Effector memory CD8-positive, alpha-beta T cell (primary cell): ENCODE measurements around the gene FMC1.
"Not testable (repeated sequence)": the region's sequence is repeated elsewhere in the genome, so short reads cannot be mapped to it uniquely, and the experiment has no call there.

Experiments
- ATAC-seq: fragments of 150-1000 bp; cut with Tn5 transposase; replicated peaks from 2 replicates; pipeline ENCODE4 v1.10.0; 2021; ENCODE audit warnings: mild to moderate bottlenecking, moderate library complexity
- DNase-seq, 3 experiments: peaks; one replicate each; pipeline ENCODE4 v3.0.0; 2021
- H3K27ac Mint-ChIP-seq, 2 donors: one replicate each; pipeline ENCODE4 v1.8.0; 2022; ENCODE audit warnings: mild to moderate bottlenecking in 2 of 2, mixed read lengths in 2 of 2, moderate library complexity in 2 of 2
- H3K27me3 Mint-ChIP-seq, 2 donors: one replicate each; pipeline ENCODE4 v1.8.0; 2022; ENCODE audit warnings: mixed read lengths in 2 of 2
- H3K36me3 Mint-ChIP-seq: one replicate; pipeline ENCODE4 v1.8.0; 2022; ENCODE audit warnings: mild to moderate bottlenecking, moderate library complexity, mixed read lengths; ENCODE audit not compliant: insufficient read depth
- H3K4me1 Mint-ChIP-seq, 2 donors: one replicate each; pipeline ENCODE4 v1.8.0; 2022; ENCODE audit warnings: low read depth in 2 of 2, mixed read lengths in 2 of 2
- H3K4me3 Mint-ChIP-seq, 2 donors: one replicate each; pipeline ENCODE4 v1.8.0; 2022; ENCODE audit warnings: mild to moderate bottlenecking in 2 of 2, mixed read lengths in 2 of 2, moderate library complexity in 2 of 2
- H3K9me3 Mint-ChIP-seq, 2 donors: one replicate each; pipeline ENCODE4 v1.8.0; 2022; ENCODE audit warnings: mixed read lengths in 2 of 2

FMC1 gene

DNA sequence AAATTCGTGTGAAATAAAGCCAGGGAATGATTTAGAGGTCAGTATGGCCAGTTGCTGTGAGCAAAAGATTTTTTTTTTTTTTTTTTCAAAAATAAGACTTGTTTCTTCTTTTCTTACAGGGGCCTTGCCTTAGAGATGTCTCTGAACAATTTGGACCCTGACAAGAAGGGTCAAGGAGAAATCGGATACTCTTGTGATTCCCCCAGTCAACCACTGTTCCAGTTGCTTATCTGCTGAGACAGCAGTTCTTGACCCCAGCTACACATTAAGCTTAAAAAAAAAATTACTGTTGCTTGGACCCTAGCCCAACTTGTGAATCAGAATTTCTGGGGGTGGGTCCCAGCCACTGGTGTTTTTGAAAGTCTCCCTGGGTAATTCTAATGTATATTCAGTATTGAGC is 12.0 kb upstream of the FMC1 start:
- Mint-ChIP-seq H3K36me3 (no peaks in the 10 kb centered on the region), H3K27ac (no peak overlapping the region), H3K4me3 (no peak overlapping the region), H3K4me1 (peaks cover 2 to 12% of the 10 kb centered on the region in 2 donors), H3K27me3 (no peaks in the 10 kb centered on the region), H3K9me3 (peaks cover 0 to 3% of the 10 kb centered on the region in 2 donors)
- ATAC-seq, result no peak
- no peak for DNase-seq

DNA sequence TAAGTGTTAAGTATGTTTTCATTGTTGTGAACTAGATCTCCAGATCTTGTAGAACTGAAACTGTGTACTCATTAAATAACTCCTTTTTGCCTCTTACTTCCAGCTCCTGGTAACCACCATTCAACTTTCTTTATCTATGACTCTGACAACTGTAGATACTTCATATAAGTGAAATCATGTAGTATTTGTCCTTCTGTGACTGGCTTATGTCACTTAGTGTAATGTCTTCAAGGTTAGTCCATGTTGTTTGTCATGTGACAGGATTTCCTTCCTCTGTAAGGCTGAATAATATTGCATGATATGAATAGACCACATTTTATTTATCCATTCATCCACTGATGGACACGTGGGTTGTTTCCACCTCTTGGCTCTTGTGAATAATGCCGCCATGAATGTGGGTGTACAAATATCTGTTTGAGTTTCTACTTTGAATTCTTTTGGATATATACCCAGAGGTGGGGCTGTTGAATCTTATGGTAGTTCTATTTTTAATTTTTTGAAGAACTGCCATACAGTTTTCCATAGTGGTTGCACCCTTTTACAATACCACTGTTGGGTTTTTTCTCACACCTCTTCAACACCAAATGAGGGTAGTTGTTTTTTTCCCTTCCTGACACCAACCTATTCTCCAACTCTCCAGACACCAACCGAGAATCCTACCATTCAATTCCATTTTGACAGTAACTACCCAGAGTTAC is 10.7 kb upstream of the FMC1 start:
- no peak overlapping the region for H3K4me3 Mint-ChIP-seq
- H3K4me1 Mint-ChIP-seq, result peaks cover 2 to 12% of the 10 kb centered on the region in 2 donors
- DNase-seq, result no peak
- H3K27ac Mint-ChIP-seq, result peak overlapping the region in 1 of 2 donors; percentile 62
- no peak for ATAC-seq
- no peaks in the 10 kb centered on the region for H3K27me3 Mint-ChIP-seq
- no peaks in the 10 kb centered on the region for H3K36me3 Mint-ChIP-seq
- H3K9me3 Mint-ChIP-seq, result peaks cover 0 to 3% of the 10 kb centered on the region in 2 donors

DNA sequence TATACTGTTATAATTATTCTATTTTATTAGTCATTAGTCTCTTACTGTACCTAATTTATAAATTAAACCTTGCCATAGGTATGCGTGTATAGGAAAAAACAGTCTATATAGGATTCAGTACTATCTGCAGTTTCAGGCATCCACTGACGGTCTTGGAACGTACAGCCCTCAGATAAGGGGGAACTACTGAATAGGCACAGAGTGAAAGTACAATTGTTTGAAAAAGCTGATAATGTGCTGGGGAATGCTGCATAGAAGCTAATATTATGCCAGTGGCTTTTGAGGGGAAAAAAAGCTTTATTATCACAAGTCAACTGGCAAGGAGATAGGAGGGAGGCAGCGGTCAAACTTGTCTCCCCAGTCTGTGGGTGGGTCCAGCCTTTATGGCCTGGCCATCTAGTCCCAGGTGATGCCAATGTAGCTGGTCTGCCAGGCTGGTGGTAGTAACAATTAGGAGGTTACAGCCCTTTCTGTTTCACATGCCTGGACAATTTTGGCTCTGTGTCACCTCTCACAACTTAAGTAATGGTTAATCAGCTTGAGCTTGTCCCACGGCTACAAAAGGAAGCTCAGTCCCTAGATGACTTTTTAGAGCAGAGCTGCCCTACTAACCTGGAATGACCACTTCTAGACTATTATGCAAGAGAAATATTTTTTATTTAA is 8.3 kb upstream of the FMC1 start:
- Mint-ChIP-seq H3K9me3 (peaks cover 0 to 3% of the 10 kb centered on the region in 2 donors), H3K36me3 (peaks cover 4% of the 10 kb centered on the region), H3K4me3 (no peak overlapping the region), H3K4me1 (peaks cover 2 to 12% of the 10 kb centered on the region in 2 donors), H3K27me3 (no peaks in the 10 kb centered on the region), H3K27ac (no peak overlapping the region)
- no peak for ATAC-seq
- DNase-seq, result no peak

DNA sequence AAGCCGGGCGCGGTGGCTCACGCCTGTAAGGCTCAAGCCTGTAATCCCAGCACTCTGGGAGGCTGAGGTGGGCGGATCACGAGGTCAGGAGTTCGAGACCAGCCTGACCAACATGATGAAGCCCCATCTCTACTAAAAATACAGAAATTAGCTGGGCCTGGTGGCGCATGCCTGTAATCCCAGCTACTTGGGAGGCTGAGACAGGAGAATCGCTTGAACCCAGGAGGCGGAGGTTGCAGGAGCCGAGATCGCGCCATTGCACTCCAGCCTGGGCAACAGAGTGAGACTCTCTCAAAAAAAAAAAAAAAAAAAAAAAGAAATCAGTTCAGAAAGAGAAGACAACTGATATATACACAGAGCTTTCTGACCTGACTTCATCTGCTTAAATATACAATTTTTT is 7.7 kb upstream of the FMC1 start:
- not testable (repeated sequence) for H3K9me3 Mint-ChIP-seq, H3K4me3 Mint-ChIP-seq, H3K36me3 Mint-ChIP-seq, ATAC-seq, DNase-seq, H3K27ac Mint-ChIP-seq, H3K27me3 Mint-ChIP-seq
- peaks cover 2 to 12% of the 10 kb centered on the region in 2 donors for H3K4me1 Mint-ChIP-seq

DNA sequence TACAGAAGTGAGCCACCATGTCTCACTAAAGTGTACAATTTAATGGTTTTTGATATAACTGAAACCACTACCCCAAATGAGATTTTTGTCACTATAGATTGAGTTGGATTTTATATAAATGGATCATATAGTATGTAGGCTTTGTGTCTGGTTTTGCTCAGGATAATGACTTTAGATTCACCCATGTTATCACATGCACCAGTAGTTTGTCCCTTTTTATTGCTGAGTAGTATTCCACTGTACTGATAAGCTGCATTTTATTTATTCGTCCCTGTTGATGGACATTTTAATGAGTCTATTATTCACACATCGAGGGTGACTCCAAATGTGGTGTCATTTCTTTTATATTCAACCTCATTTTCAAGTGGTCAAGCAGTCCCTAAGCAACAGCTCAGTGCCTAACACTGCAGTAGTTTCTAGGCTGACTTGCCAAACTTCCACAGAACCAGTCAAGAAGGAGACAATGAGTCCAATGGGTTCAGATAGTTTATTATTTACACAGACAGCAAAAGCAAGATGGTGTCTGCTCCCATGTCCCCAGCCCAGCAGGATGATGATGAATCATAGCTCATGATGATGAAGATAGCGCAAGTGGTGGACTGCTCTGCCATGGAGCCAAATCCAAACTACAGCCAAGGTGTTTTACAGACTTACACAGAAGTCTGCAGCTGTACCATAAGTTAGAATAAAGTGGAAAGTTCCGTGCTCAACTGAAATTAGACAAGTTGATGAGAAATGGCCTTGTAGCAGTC is 6.6 kb upstream of the FMC1 start:
- H3K4me1 Mint-ChIP-seq, result peaks cover 6 to 17% of the 10 kb centered on the region in 2 donors
- peaks cover 0 to 3% of the 10 kb centered on the region in 2 donors for H3K9me3 Mint-ChIP-seq
- DNase-seq (no peak), ATAC-seq (no peak)
- H3K27ac Mint-ChIP-seq, result no peak overlapping the region
- H3K36me3 Mint-ChIP-seq, result peaks cover 13% of the 10 kb centered on the region
- H3K4me3 Mint-ChIP-seq, result no peak overlapping the region
- no peaks in the 10 kb centered on the region for H3K27me3 Mint-ChIP-seq

DNA sequence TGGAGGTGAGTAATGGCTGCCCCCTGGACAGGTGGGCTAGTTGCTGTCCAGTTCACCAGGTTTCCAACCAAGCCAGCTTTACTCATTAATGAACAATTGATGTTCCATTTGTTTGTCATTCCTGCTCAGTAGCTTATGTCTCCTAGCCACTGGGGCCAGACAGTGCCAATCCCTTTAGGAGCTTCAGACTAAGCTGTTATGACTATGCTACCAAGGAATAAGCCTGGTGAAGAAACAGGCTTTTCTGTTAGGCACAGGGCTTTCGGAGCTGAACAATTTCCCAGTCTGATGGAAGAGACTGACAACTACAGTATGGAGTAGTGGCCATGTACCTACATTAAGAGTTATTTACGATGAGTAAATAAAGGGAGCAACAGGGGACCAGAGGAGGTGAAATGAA is 2.1 kb upstream of the FMC1 start:
- peaks cover 4 to 7% of the 10 kb centered on the region in 2 donors for H3K9me3 Mint-ChIP-seq
- DNase-seq (no peak), ATAC-seq (no peak)
- peaks cover 7 to 10% of the 10 kb centered on the region in 2 donors for H3K27me3 Mint-ChIP-seq
- peaks cover 24 to 31% of the 10 kb centered on the region in 2 donors for H3K4me1 Mint-ChIP-seq
- H3K27ac Mint-ChIP-seq, result peak overlapping the region; percentile 100
- peak overlapping the region; percentile 28 to 99 for H3K4me3 Mint-ChIP-seq
- H3K36me3 Mint-ChIP-seq, result peaks cover 39% of the 10 kb centered on the region

DNA sequence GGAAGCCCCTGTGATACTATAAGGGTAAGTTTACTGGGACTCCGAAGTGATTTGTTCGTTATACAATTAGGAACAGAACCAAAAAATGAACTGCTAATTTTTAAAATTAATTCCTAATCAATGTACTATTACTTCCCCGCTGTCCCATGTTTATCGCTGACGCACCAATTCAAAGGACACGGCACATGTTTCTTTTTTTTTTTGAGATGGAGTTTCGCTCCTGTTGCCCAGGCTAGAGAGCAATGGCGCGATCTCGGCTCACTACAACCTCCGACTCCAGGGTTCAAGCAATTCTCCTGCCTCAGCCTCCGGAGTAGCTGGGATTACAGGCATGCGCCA is 1.5 kb upstream of the FMC1 start:
- Mint-ChIP-seq H3K4me3 (peak overlapping the region; percentile 99), H3K36me3 (peaks cover 42% of the 10 kb centered on the region), H3K27me3 (peaks cover 7 to 10% of the 10 kb centered on the region in 2 donors), H3K9me3 (peaks cover 4 to 7% of the 10 kb centered on the region in 2 donors), H3K4me1 (peaks cover 24 to 31% of the 10 kb centered on the region in 2 donors), H3K27ac (peak overlapping the region; percentile 100)
- ATAC-seq (no peak), DNase-seq (no peak)

DNA sequence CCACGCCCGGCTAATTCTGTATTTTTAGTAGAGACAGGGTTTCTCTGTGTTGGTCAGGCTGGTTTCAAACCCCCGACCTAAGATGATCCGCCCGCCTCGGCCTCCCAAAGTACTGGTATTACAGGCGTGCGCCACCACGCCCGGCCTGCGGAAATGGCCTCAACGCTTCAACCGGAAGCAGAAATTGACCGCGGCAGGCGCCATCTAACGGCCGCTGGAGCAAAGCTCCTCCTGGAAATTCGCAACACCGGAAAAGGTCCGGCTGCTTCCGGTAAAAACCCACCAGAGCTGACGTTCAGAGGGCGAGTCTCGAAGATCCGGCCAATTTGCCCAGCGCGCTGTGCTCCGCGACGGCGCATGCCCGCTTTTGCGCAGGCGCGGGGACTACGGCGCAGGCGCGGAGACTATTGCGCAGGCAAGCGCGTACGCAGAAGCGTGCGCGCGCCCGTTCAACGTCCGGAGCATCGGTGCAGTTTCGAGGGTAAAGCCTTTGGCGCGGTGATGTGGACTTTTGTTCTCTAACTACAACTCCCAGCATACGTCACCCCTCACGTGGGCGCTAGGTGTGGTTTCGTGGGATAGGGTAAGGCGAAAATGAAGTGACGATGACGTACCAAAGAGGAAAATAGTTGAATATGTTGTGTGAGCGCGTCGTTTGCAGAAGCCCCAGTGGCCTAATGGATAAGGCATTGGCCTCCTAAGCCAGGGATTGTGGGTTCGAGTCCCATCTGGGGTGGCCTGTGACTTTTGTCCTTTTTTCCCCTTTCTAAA is 915 bp upstream of the FMC1 start:
- Mint-ChIP-seq H3K4me3 (peak overlapping the region; percentile 99), H3K27me3 (peaks cover 7 to 10% of the 10 kb centered on the region in 2 donors)
- peak; percentile 82 for ATAC-seq

DNA sequence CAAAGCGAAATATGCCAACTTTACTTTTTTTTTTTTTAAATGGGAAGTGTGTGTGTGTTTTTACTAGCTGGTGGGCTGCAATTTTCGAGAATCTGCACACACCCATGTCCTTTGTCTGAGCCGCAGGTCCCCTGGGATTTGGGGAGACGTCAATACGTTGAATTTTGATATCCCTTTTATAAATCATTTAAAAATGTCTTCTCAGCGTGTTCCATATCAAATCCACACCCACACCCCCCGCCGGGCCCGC is 404 bp upstream of the FMC1 start:
- H3K27me3 Mint-ChIP-seq, result peaks cover 7 to 10% of the 10 kb centered on the region in 2 donors
- H3K36me3 Mint-ChIP-seq, result peaks cover 42% of the 10 kb centered on the region
- peaks cover 4 to 7% of the 10 kb centered on the region in 2 donors for H3K9me3 Mint-ChIP-seq
- DNase-seq, result no peak
- peak overlapping the region; percentile 100 for H3K27ac Mint-ChIP-seq
- peaks cover 24 to 31% of the 10 kb centered on the region in 2 donors for H3K4me1 Mint-ChIP-seq
- peak overlapping the region; percentile 99 for H3K4me3 Mint-ChIP-seq
- ATAC-seq, result no peak

More for the DNA sequence above, 915 bp upstream of the FMC1 start:
- H3K9me3 Mint-ChIP-seq, result peaks cover 4 to 7% of the 10 kb centered on the region in 2 donors
- peak; percentile 97 to 98 (median 97) for DNase-seq
- H3K36me3 Mint-ChIP-seq, result peaks cover 42% of the 10 kb centered on the region
- H3K4me1 Mint-ChIP-seq, result peaks cover 24 to 31% of the 10 kb centered on the region in 2 donors
- peak overlapping the region; percentile 100 for H3K27ac Mint-ChIP-seq

DNA sequence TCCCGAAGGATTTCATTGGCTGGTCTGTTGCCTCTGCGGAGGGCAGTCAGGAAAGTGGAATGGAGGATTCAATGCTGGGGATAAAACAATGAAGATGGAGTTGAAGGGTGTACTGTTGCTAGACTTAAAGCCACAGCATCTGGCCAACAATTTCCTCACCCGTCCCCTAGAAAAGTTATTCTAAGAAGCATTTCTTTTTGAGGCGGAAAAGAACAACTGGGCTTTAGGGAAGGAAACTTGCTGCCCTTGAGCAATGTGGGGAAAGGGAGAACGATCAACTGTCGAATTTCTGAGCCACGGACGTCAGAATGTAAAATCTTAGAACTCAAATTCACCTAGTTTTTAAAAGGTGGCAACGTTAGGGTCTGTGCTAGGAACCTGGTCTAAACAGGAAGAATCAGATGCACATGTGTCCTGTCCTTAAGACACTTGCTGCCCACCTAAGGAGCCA is 664 bp downstream of the FMC1 start:
- Mint-ChIP-seq H3K36me3 (peaks cover 47% of the 10 kb centered on the region), H3K27ac (peak overlapping the region; percentile 100), H3K4me1 (peaks cover 24 to 31% of the 10 kb centered on the region in 2 donors), H3K4me3 (peak overlapping the region; percentile 99), H3K9me3 (peaks cover 4 to 7% of the 10 kb centered on the region in 2 donors), H3K27me3 (peaks cover 7 to 10% of the 10 kb centered on the region in 2 donors)
- ATAC-seq, result no peak
- no peak for DNase-seq

DNA sequence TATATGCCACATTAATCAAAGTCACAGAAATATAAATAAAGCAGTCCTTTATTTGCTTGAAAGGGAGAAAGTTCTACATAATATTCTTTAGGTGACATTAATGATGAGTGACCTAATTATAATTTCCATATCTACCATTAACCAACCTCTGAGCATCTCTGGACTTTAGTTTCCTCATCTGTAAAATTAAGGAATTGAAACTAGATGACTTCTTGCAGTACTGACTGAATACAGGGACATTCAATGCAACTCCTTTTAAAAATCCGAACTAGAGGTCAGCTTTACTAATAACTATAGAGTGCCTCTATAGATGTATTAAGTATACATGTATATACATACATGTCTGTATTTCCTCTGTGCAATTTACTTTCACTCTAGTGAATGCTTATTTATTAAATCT is 3.9 kb downstream of the FMC1 start:
- no peak for DNase-seq
- no peak overlapping the region for H3K27ac Mint-ChIP-seq
- peaks cover 20 to 30% of the 10 kb centered on the region in 2 donors for H3K4me1 Mint-ChIP-seq
- peaks cover 4 to 7% of the 10 kb centered on the region in 2 donors for H3K9me3 Mint-ChIP-seq
- ATAC-seq, result no peak
- no peak overlapping the region for H3K4me3 Mint-ChIP-seq
- H3K27me3 Mint-ChIP-seq, result peaks cover 7 to 9% of the 10 kb centered on the region in 2 donors
- H3K36me3 Mint-ChIP-seq, result peaks cover 42% of the 10 kb centered on the region

DNA sequence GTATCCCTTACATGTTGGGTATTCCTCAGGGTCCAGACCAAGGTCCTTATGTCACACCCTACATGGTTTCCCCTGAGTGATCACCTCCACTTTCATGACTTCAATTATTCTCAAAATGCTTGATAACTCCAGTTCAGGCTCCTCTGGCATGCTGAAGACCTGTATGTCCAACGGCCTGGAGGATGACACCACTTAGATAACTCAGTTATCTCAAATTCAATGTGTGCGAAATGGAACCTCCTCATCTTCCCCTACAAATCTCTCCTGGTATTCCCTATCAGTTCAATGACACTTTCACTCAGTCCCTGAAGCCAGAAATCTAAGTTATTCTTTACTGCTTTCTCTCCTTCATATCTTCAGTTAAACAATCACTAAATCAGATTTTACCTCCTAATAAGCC is 9.9 kb downstream of the FMC1 start:
- Mint-ChIP-seq H3K36me3 (peaks cover 22% of the 10 kb centered on the region), H3K4me3 (no peak overlapping the region), H3K4me1 (peaks cover 0 to 10% of the 10 kb centered on the region in 2 donors), H3K27me3 (no peaks in the 10 kb centered on the region), H3K9me3 (no peaks in the 10 kb centered on the region), H3K27ac (peak overlapping the region in 1 of 2 donors; percentile 1)
- no peak for ATAC-seq
- no peak for DNase-seq

DNA sequence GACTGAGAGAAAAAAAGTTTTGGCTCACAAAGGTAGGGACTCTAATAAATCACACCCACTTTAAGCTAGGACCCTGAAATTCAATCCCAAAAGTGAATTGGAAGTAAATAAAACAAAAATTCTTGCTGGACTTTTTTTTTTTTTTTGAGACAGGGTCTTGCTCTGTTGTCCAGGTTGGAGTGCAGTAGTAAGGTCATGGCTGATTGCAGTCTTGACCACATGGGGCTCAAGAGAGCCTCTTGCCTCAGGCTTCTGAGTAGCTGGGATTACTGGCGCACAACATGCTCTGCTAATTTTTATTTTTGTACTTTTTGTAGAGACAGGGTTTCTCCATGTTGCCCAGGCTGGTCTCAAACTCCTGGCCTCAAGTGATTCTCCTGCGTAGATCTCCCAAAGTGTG is 13.6 kb downstream of the FMC1 start:
- ATAC-seq, result no peak

More for the DNA sequence above, 13.6 kb downstream of the FMC1 start:
- Mint-ChIP-seq H3K27me3 (no peaks in the 10 kb centered on the region), H3K9me3 (no peaks in the 10 kb centered on the region), H3K27ac (no peak overlapping the region), H3K36me3 (peaks cover 23% of the 10 kb centered on the region), H3K4me3 (no peak overlapping the region), H3K4me1 (peaks cover 7 to 18% of the 10 kb centered on the region in 2 donors)
- no peak for DNase-seq
